Measurements from ENCODE around the gene VCAN.

The VCAN gene

GRCh38 chr5:83446253-83446947, 25.1 kb upstream of the VCAN start:
- no peaks in the 10 kb centered on the region for H3K9me3 Mint-ChIP-seq
- no peak overlapping the region for H3K27ac Mint-ChIP-seq
- H3K36me3 Mint-ChIP-seq (ENCODE audit: low read depth): no peaks in the 10 kb centered on the region
- H3K27me3 Mint-ChIP-seq: peaks cover 23% of the 10 kb centered on the region
- no peak for DNase-seq
- no peaks in the 10 kb centered on the region for H3K4me1 Mint-ChIP-seq (ENCODE audit: low read depth)
- no peak overlapping the region for H3K4me3 Mint-ChIP-seq

- no peak for DNase-seq
- H3K4me3 Mint-ChIP-seq: no peak overlapping the region
- H3K36me3 Mint-ChIP-seq (ENCODE audit: low read depth): no peaks in the 10 kb centered on the region
Measured at GRCh38 chr5:83447533-83447932, 24.0 kb upstream of the VCAN start.

DNA sequence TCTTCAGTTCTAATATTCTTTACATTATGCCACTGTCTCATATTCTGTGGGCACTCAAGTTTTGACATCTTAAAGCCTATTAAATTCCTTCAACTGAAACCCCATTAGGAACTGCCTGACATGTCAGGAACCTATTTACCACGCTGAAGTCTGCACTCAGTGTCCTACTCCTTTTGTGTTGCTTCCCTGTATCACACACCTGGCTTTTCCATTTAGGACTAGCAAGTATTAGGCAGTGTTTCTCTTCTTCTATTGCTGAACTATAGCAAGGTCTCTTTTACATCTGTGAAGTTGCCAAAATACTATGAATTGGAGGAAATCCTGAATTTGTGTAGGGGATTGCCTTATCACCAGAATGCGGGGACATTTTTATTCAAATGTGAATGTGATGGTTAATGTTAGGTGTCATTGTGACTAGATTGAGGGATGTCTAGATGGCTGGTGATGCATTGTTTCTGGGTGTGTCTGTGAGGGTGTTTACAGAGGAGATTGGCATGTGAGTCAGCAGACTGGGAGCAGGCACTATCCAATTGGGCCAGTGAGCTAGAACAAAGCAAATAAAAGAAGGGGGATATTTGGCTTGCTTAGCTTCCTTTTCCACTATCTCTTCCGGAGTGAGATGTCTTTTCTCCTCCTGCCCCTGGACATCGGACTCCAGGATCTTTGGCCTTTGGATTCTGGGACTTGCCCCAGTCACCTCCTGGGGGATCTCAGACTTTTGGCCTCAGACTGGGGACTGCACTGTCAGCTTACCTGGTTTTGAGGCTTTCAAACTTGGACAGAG, 21.2 kb upstream of the VCAN start:
- H3K36me3 Mint-ChIP-seq (ENCODE audit: low read depth): no peaks in the 10 kb centered on the region
- no peak overlapping the region for H3K4me3 Mint-ChIP-seq
- peaks cover 34% of the 10 kb centered on the region for H3K27me3 Mint-ChIP-seq
- DNase-seq: no peak
- H3K27ac Mint-ChIP-seq: peak overlapping the region; percentile 1
- H3K4me1 Mint-ChIP-seq (ENCODE audit: low read depth): no peaks in the 10 kb centered on the region
- H3K9me3 Mint-ChIP-seq: peaks cover 21% of the 10 kb centered on the region

More at GRCh38 chr5:83447533-83447932, 24.0 kb upstream of the VCAN start:
- no peaks in the 10 kb centered on the region for H3K4me1 Mint-ChIP-seq (ENCODE audit: low read depth)
- H3K27me3 Mint-ChIP-seq: peaks cover 32% of the 10 kb centered on the region
- peaks cover 4% of the 10 kb centered on the region for H3K9me3 Mint-ChIP-seq
- no peak overlapping the region for H3K27ac Mint-ChIP-seq

GRCh38 chr5:83450967-83451248, 20.6 kb upstream of the VCAN start:
- H3K27ac Mint-ChIP-seq: no peak overlapping the region
- H3K9me3 Mint-ChIP-seq: peaks cover 21% of the 10 kb centered on the region
- H3K36me3 Mint-ChIP-seq (ENCODE audit: low read depth): no peaks in the 10 kb centered on the region
- H3K4me3 Mint-ChIP-seq: no peak overlapping the region
- H3K4me1 Mint-ChIP-seq (ENCODE audit: low read depth): no peaks in the 10 kb centered on the region
- no peak for DNase-seq
- peaks cover 34% of the 10 kb centered on the region for H3K27me3 Mint-ChIP-seq

DNA sequence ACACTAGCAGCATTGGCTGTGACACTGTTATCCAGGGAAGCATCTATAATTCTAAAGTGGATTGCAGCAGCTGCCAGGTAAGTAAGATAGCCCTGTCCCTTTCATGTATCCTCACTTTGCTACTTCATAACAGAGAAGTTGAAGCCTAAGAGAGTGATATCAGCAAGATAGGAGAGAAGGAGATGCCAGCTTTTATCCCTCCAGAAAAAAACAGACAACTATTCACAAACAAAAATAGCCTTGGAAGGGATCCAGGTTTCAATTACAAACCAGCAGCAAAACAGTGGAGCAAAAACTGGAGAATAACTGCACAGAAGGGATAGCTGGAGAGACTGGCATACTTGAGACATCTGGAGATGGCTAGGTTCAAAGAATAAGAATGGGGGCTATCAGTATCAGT, 19.6 kb upstream of the VCAN start:
- Mint-ChIP-seq H3K36me3 (ENCODE audit: low read depth) (no peaks in the 10 kb centered on the region), H3K27me3 (peaks cover 31% of the 10 kb centered on the region), H3K9me3 (peaks cover 24% of the 10 kb centered on the region), H3K4me3 (no peak overlapping the region), H3K4me1 (ENCODE audit: low read depth) (no peaks in the 10 kb centered on the region), H3K27ac (no peak overlapping the region)
- DNase-seq: no peak

DNA sequence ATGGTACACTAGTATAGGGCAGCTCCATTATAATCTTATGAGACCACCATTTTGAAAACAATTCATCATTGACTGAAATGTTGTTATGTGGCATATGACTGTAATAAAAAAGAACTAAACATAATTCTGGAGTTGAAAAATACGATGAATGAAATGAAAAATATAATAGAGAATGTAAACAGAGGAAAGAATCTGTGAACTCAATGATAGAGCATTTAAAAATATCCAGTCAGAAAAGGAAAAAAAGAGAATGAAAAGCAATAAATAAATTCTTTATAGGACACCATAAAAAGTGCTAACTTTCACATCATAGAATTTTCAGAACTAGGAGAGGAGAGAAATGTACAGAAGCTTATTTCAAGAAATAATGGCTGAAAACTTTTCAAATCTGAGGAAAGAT, 17.6 kb upstream of the VCAN start:
- peaks cover 29% of the 10 kb centered on the region for H3K27me3 Mint-ChIP-seq
- DNase-seq: no peak
- H3K36me3 Mint-ChIP-seq (ENCODE audit: low read depth): no peaks in the 10 kb centered on the region
- no peak overlapping the region for H3K4me3 Mint-ChIP-seq
- H3K4me1 Mint-ChIP-seq (ENCODE audit: low read depth): no peaks in the 10 kb centered on the region
- no peak overlapping the region for H3K27ac Mint-ChIP-seq
- H3K9me3 Mint-ChIP-seq: peaks cover 24% of the 10 kb centered on the region

GRCh38 chr5:83464261-83464660, 7.3 kb upstream of the VCAN start:
- H3K36me3 Mint-ChIP-seq (ENCODE audit: low read depth): no peaks in the 10 kb centered on the region
- peaks cover 3% of the 10 kb centered on the region for H3K9me3 Mint-ChIP-seq
- H3K4me1 Mint-ChIP-seq (ENCODE audit: low read depth): no peaks in the 10 kb centered on the region
- peaks cover 40% of the 10 kb centered on the region for H3K27me3 Mint-ChIP-seq
- no peak overlapping the region for H3K4me3 Mint-ChIP-seq
- no peak for DNase-seq
- no peak overlapping the region for H3K27ac Mint-ChIP-seq

- H3K27ac Mint-ChIP-seq: no peak overlapping the region
- DNase-seq: no peak
- no peaks in the 10 kb centered on the region for H3K36me3 Mint-ChIP-seq (ENCODE audit: low read depth)
- no peak overlapping the region for H3K4me3 Mint-ChIP-seq
- peaks cover 14% of the 10 kb centered on the region for H3K4me1 Mint-ChIP-seq (ENCODE audit: low read depth)
- H3K9me3 Mint-ChIP-seq: peaks cover 3% of the 10 kb centered on the region
- H3K27me3 Mint-ChIP-seq: peaks cover 73% of the 10 kb centered on the region
Measured at GRCh38 chr5:83467371-83468035, 4.0 kb upstream of the VCAN start.

- Mint-ChIP-seq H3K4me3 (no peak overlapping the region), H3K9me3 (peaks cover under 1% of the 10 kb centered on the region), H3K27ac (no peak overlapping the region), H3K36me3 (ENCODE audit: low read depth) (no peaks in the 10 kb centered on the region), H3K27me3 (peaks cover 84% of the 10 kb centered on the region), H3K4me1 (ENCODE audit: low read depth) (peaks cover 29% of the 10 kb centered on the region)
- DNase-seq: no peak
Measured at GRCh38 chr5:83469075-83469474, 2.5 kb upstream of the VCAN start.

DNA sequence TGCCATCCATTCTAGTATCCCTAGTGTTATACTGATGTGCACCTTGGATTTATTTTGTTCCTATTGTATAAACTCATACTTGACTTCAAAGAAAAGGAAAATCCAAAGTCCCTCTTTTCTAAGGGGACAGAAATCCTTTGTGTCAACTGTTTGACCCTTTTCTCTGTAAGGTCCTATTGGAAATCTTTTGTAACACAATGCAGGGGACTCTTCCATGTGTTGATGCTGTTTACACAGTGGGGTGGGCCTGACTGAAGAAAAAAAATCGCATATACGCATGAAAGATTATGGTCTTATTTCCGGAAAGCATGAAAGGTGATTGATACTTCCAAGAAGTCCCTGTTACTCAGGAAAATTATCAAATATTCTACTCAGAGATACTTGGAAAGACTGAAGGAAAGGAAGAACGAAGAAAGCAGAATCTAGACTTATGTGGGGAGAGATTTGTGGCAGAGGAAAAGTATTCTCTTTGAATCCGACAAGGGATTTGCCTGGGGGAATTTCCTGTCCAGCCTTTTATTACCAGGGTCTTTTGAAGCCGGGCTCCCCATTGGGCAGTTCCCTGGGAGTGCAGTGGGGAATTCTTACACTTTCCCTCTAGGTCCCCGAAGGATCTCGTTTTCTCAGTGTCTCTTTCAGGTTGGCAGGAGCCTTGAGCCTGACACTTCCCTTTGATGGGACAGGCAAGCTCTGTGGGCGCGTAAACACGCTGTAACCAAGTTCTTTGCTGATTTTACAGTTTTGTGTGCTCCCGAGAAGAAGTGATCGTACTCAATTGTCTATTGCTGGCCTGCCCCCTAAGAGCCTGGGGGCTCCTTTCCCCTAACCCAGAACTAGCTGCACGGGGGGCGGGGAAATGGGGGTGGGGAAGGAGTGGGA, 779 bp upstream of the VCAN start:
- peaks cover 89% of the 10 kb centered on the region for H3K27me3 Mint-ChIP-seq
- H3K36me3 Mint-ChIP-seq (ENCODE audit: low read depth): no peaks in the 10 kb centered on the region
- no peak for DNase-seq
- peaks cover 37% of the 10 kb centered on the region for H3K4me1 Mint-ChIP-seq (ENCODE audit: low read depth)
- no peak overlapping the region for H3K27ac Mint-ChIP-seq
- no peaks in the 10 kb centered on the region for H3K9me3 Mint-ChIP-seq
- peak overlapping the region; percentile 81 for H3K4me3 Mint-ChIP-seq

- Mint-ChIP-seq H3K27me3 (peaks cover 92% of the 10 kb centered on the region), H3K4me1 (ENCODE audit: low read depth) (peaks cover 37% of the 10 kb centered on the region), H3K36me3 (ENCODE audit: low read depth) (no peaks in the 10 kb centered on the region), H3K4me3 (peak overlapping the region; percentile 81), H3K9me3 (no peaks in the 10 kb centered on the region), H3K27ac (no peak overlapping the region)
- DNase-seq: no peak
Measured at GRCh38 chr5:83472213-83472507, 616 bp downstream of the VCAN start.

DNA sequence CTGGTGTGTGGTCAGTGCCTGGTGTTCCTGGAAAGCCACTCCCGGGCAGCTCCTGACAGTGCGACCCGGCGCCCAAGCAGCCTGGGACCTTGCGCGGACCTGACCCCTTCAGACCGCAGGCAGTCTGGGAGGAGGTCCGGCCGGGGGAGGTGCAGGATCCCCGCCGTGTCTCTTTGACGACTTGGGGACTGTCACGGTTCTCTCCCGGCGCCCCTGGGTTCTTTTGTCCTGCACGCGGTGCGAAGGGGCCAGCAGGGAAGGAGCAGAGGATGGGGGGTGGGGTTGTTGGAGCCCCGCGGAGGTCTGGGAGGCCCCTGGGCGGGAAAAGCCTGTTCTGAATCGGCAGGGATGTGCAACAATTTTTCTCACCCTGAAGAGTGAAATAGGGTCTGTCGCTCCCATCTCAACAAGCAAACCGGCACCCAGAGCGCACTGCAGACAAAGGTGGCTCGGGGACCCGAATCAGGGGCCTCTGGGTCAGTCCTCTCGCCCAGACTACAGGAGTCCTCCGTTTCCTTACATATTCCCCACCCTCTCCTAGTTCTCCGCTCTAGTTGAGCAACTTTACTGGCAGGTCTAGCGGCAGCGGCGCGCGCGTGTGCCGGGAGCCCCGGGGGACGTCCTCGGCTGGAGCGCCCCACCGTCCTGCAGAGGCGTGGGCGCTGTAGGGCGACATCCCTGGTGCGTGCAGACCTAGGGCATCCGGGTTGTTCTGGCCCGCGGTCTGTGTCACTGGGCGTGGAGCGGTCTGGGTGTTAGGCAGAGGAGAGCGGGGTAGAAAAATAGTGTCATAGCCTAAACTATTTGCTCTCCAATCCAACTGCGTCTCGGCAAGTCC, 1.2 kb downstream of the VCAN start:
- no peaks in the 10 kb centered on the region for H3K36me3 Mint-ChIP-seq (ENCODE audit: low read depth)

DNA sequence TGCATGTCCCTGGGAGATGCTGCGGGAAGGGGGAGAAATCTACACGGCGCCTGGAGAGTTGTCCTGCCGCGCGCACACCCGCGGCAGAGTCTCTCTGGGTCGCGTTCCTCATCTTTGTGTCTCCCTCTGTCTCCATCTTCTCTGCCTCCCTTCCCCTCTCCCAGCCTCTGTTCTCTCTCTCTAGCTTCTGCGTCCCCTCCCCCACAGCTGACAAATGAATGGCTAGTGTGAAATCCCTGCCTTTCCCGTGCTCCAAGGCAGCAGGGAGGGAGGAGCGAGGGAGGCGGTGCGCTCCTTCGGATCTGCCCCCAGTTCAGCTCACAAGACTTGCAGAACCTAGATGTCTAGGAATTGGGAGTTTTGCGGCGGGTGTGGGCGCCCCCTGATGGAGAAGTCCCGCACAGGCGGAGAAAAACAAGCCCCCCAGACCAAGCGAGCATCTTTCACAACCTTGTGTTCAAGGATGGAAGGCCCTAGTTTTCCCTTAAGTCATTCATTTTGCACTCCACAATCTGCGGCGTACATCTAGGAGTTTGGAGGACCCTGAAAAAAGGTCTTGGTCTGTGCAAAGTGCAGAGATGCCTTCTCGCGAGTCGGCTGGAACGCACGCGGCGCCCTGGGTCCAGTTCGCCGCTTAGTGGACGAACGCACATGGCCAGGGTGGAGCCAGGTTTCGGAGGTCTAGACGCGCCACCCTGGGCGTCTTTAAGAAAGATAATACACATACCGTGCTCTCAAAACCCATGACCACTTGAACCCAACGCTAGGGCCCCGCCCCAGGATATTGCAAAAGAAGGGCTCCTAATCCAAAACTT, 2.0 kb downstream of the VCAN start:
- Mint-ChIP-seq H3K27me3 (peaks cover 89% of the 10 kb centered on the region), H3K36me3 (ENCODE audit: low read depth) (no peaks in the 10 kb centered on the region), H3K27ac (no peak overlapping the region), H3K4me1 (ENCODE audit: low read depth) (peaks cover 37% of the 10 kb centered on the region), H3K4me3 (peak overlapping the region; percentile 81), H3K9me3 (no peaks in the 10 kb centered on the region)
- DNase-seq: peak; percentile 75

More for the DNA sequence above, 1.2 kb downstream of the VCAN start:
- H3K4me3 Mint-ChIP-seq: peak overlapping the region; percentile 81
- H3K9me3 Mint-ChIP-seq: no peaks in the 10 kb centered on the region
- peak; percentile 42 for DNase-seq
- no peak overlapping the region for H3K27ac Mint-ChIP-seq
- H3K27me3 Mint-ChIP-seq: peaks cover 92% of the 10 kb centered on the region
- H3K4me1 Mint-ChIP-seq (ENCODE audit: low read depth): peaks cover 37% of the 10 kb centered on the region
